GM23338 (cell line): ENCODE measurements around the gene TLR9. TPM values are rescaled to one million over a fixed set of nuclear protein-coding genes. Genes with fewer than 3 reads are reported as not detected.

ENCODE experiments used
- ATAC-seq: fragments of 200-7000 bp; cut with Tn5 transposase; 3 replicates; pipeline ENCODE4 v1.9.1; 2020
- DNase-seq: peaks from one replicate; pipeline ENCODE4 v3.0.0-alpha.2; 2015; ENCODE audit warnings: low spot score
- H2AFZ ChIP-seq: fragments of 200-600 bp; sonication (generic); 2 replicates; pipeline ENCODE4 v1.8.0; 2016; ENCODE audit warnings: antibody characterized with exemption, mild to moderate bottlenecking, moderate library complexity
- H3F3A ChIP-seq: fragments of 200-600 bp; sonication (generic); replicated peaks from 2 replicates; pipeline ENCODE4 v1.8.0; 2017; ENCODE audit warnings: antibody characterized with exemption, mixed run types, low read depth
- H3K27ac ChIP-seq: fragments of 200-600 bp; sonication (generic); 2 replicates; pipeline ENCODE4 v1.6.1; 2016; ENCODE audit warnings: low read depth
- H3K27me3 ChIP-seq: fragments of 200-600 bp; sonication (generic); 2 replicates; pipeline ENCODE4 v1.8.0; 2016; ENCODE audit warnings: mild to moderate bottlenecking, mixed run types, moderate library complexity; ENCODE audit not compliant: insufficient read depth
- H3K36me3 ChIP-seq: fragments of 200-600 bp; sonication (generic); 2 replicates; pipeline ENCODE4 v1.8.0; 2016; ENCODE audit warnings: mild to moderate bottlenecking; ENCODE audit not compliant: insufficient read depth
- H3K4me1 ChIP-seq: fragments of 200-600 bp; sonication (generic); 2 replicates; pipeline ENCODE4 v1.8.0; 2016; ENCODE audit warnings: mild to moderate bottlenecking, moderate library complexity; ENCODE audit not compliant: insufficient read depth
- H3K4me2 ChIP-seq: fragments of 200-600 bp; sonication (generic); 2 replicates; pipeline ENCODE4 v1.7.1; 2017; ENCODE audit warnings: mixed run types
- H3K4me3 ChIP-seq: fragments of 200-600 bp; sonication (generic); 2 replicates; pipeline ENCODE4 v1.6.1; 2016; ENCODE audit warnings: mixed run types
- H3K79me2 ChIP-seq: fragments of 200-600 bp; sonication (generic); replicated peaks from 2 replicates; pipeline ENCODE4 v1.8.0; 2017; ENCODE audit warnings: mild to moderate bottlenecking; ENCODE audit not compliant: insufficient read depth
- H3K9me2 ChIP-seq: fragments of 200-600 bp; sonication (generic); 2 replicates; pipeline ENCODE4 v1.8.0; 2017; ENCODE audit not compliant: insufficient read depth
- H4K20me1 ChIP-seq: fragments of 200-600 bp; sonication (generic); replicated peaks from 2 replicates; pipeline ENCODE4 v1.8.0; 2017; ENCODE audit warnings: mild to moderate bottlenecking; ENCODE audit not compliant: insufficient read depth
- H3K27ac Mint-ChIP-seq: 2 replicates; pipeline ENCODE4 v1.8.0; 2020; ENCODE audit warnings: inconsistent platforms, mild to moderate bottlenecking, moderate library complexity, mixed read lengths
- H3K27me3 Mint-ChIP-seq: 3 replicates; pipeline ENCODE4 v1.8.0; 2022; ENCODE audit warnings: low read depth, mild to moderate bottlenecking, moderate library complexity, mixed read lengths, inconsistent platforms; ENCODE audit not compliant: insufficient read depth, poor library complexity
- H3K36me3 Mint-ChIP-seq: 3 replicates; pipeline ENCODE4 v1.8.0; 2021; ENCODE audit warnings: low read depth, mild to moderate bottlenecking, inconsistent platforms, moderate library complexity, mixed read lengths
- H3K4me1 Mint-ChIP-seq: 3 replicates; pipeline ENCODE4 v1.8.0; 2020; ENCODE audit warnings: mild to moderate bottlenecking, inconsistent platforms, mixed read lengths
- H3K4me3 Mint-ChIP-seq: 3 replicates; pipeline ENCODE4 v1.8.0; 2021; ENCODE audit warnings: moderate library complexity, mild to moderate bottlenecking, inconsistent platforms, mixed read lengths
- H3K9me3 Mint-ChIP-seq: 3 replicates; pipeline ENCODE4 v1.8.0; 2020; ENCODE audit warnings: moderate library complexity, mild to moderate bottlenecking, inconsistent platforms, mixed read lengths
- CREB1 ChIP-seq: fragments of 250-450 bp; sonication (Bioruptor Pico); IDR thresholded peaks from 2 replicates; pipeline ENCODE4 v1.5.0; 2020; ENCODE audit warnings: low read depth, mild to moderate bottlenecking, moderate library complexity
- ETS1 ChIP-seq: IDR thresholded peaks from 2 replicates; pipeline ENCODE4 v1.6.1; 2016; ENCODE audit warnings: antibody characterized with exemption
- EZH2 ChIP-seq: fragments of 200-600 bp; sonication (generic); IDR thresholded peaks from one replicate; pipeline ENCODE4 v1.8.0; 2017; ENCODE audit warnings: antibody characterized with exemption, mild to moderate bottlenecking, low read depth; ENCODE audit not compliant: unreplicated experiment
- EZH2phosphoT487 ChIP-seq: fragments of 200-600 bp; sonication (generic); IDR thresholded peaks from one replicate; pipeline ENCODE4 v1.8.1; 2018; ENCODE audit warnings: antibody characterized with exemption; ENCODE audit not compliant: unreplicated experiment
- JUNB ChIP-seq: IDR thresholded peaks from one replicate; pipeline ENCODE4 v1.6.1; 2016; ENCODE audit warnings: antibody characterized with exemption; ENCODE audit not compliant: unreplicated experiment
- NANOG ChIP-seq: IDR thresholded peaks from 2 replicates; pipeline ENCODE4 v1.6.1; 2016; ENCODE audit warnings: antibody characterized with exemption, borderline replicate concordance
- POLR2AphosphoS5 ChIP-seq: IDR thresholded peaks from 2 replicates; pipeline ENCODE4 v1.6.1; 2016; ENCODE audit warnings: antibody characterized with exemption, low read depth
- STAT1 ChIP-seq: IDR thresholded peaks from one replicate; pipeline ENCODE4 v1.6.1; 2016; ENCODE audit warnings: antibody characterized with exemption; ENCODE audit not compliant: unreplicated experiment
- ZNF114 ChIP-seq: fragments of 250-450 bp; sonication (Bioruptor Pico); IDR thresholded peaks from 2 replicates; pipeline ENCODE4 v1.5.0; 2020; ENCODE audit warnings: mild to moderate bottlenecking, moderate library complexity
- ZNF331 ChIP-seq: fragments of 250-450 bp; sonication (Bioruptor Pico); IDR thresholded peaks from 2 replicates; pipeline ENCODE4 v1.5.0; 2020; ENCODE audit warnings: low read depth, mild to moderate bottlenecking, moderate library complexity
- polyA plus RNA-seq: library from polyadenylated mRNA; unstranded; fragments of >200 nt; fragmentation: Nextera tagmentation; extraction: Ambion mirVana; gene quantifications from 2 replicates; pipeline ENCODE4 v1.2.1, GENCODE V29; 2016
- total RNA-seq: library from RNA; depleted of rRNA; stranded (reverse); fragments of >200 nt; shearing (Covaris generic); gene quantifications from 2 replicates; pipeline ENCODE4 v1.2.3, GENCODE V29; 2014
- TF ChIP-seq, protein P1 (sequence below), 2 experiments: fragments of 200-600 bp in 1 of 2; sonication (generic) in 1 of 2; conservative IDR thresholded peaks; 2 replicates each; pipeline versions ENCODE4 v1.5.1 to v1.6.1; 2016 to 2017; ENCODE audit warnings: antibody characterized with exemption in 2 of 2, low read depth in 2 of 2, mild to moderate bottlenecking in 2 of 2, moderate library complexity in 1 of 2
- TF ChIP-seq, protein P2 (sequence below): IDR thresholded peaks from one replicate; pipeline ENCODE4 v1.6.1; 2018; ENCODE audit warnings: antibody characterized with exemption; ENCODE audit not compliant: unreplicated experiment
- TF ChIP-seq, protein P3 (sequence below): fragments of 250-450 bp; sonication (Bioruptor Pico); IDR thresholded peaks from 2 replicates; pipeline ENCODE4 v1.5.0; 2020; ENCODE audit warnings: mild to moderate bottlenecking, moderate library complexity

Gene TLR9
- total and polyA plus RNA-seq, 2 experiments from 2014 or later = not detected

- Histone ChIP-seq H3K4me2 (no peak overlapping the region), H3F3A (no peaks in the 10 kb centered on the region), H4K20me1 (no peaks in the 10 kb centered on the region), H3K27me3 (no peaks in the 10 kb centered on the region), H3K79me2 (no peaks in the 10 kb centered on the region), H2AFZ (no peak overlapping the region), H3K27ac (no peak overlapping the region), H3K36me3 (no peaks in the 10 kb centered on the region), H3K4me3 (no peak overlapping the region), H3K9me2 (no peaks in the 10 kb centered on the region), H3K4me1 (peaks cover 3% of the 10 kb centered on the region)
- TF ChIP-seq EZH2phosphoT487 = no peak
- TF ChIP-seq ZNF114 (CRISPR knock-in tag) = no peak
- TF ChIP-seq EZH2 = no peak
- TF ChIP-seq POLR2AphosphoS5 = no peak
- no peak for TF ChIP-seq NANOG
- TF ChIP-seq, protein P1, sequence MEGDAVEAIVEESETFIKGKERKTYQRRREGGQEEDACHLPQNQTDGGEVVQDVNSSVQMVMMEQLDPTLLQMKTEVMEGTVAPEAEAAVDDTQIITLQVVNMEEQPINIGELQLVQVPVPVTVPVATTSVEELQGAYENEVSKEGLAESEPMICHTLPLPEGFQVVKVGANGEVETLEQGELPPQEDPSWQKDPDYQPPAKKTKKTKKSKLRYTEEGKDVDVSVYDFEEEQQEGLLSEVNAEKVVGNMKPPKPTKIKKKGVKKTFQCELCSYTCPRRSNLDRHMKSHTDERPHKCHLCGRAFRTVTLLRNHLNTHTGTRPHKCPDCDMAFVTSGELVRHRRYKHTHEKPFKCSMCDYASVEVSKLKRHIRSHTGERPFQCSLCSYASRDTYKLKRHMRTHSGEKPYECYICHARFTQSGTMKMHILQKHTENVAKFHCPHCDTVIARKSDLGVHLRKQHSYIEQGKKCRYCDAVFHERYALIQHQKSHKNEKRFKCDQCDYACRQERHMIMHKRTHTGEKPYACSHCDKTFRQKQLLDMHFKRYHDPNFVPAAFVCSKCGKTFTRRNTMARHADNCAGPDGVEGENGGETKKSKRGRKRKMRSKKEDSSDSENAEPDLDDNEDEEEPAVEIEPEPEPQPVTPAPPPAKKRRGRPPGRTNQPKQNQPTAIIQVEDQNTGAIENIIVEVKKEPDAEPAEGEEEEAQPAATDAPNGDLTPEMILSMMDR (conservative IDR thresholded peaks at IDR 0.05; ENCODE audit: low read depth in 2 of 2) = no peak; a peak in 1 of 4 replicates
- TF ChIP-seq STAT1 = no peak
- TF ChIP-seq, protein P2, sequence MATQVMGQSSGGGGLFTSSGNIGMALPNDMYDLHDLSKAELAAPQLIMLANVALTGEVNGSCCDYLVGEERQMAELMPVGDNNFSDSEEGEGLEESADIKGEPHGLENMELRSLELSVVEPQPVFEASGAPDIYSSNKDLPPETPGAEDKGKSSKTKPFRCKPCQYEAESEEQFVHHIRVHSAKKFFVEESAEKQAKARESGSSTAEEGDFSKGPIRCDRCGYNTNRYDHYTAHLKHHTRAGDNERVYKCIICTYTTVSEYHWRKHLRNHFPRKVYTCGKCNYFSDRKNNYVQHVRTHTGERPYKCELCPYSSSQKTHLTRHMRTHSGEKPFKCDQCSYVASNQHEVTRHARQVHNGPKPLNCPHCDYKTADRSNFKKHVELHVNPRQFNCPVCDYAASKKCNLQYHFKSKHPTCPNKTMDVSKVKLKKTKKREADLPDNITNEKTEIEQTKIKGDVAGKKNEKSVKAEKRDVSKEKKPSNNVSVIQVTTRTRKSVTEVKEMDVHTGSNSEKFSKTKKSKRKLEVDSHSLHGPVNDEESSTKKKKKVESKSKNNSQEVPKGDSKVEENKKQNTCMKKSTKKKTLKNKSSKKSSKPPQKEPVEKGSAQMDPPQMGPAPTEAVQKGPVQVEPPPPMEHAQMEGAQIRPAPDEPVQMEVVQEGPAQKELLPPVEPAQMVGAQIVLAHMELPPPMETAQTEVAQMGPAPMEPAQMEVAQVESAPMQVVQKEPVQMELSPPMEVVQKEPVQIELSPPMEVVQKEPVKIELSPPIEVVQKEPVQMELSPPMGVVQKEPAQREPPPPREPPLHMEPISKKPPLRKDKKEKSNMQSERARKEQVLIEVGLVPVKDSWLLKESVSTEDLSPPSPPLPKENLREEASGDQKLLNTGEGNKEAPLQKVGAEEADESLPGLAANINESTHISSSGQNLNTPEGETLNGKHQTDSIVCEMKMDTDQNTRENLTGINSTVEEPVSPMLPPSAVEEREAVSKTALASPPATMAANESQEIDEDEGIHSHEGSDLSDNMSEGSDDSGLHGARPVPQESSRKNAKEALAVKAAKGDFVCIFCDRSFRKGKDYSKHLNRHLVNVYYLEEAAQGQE = no peak
- TF ChIP-seq ETS1 = no peak
- TF ChIP-seq JUNB = no peak
- no peak for TF ChIP-seq CREB1
- TF ChIP-seq, protein P3, sequence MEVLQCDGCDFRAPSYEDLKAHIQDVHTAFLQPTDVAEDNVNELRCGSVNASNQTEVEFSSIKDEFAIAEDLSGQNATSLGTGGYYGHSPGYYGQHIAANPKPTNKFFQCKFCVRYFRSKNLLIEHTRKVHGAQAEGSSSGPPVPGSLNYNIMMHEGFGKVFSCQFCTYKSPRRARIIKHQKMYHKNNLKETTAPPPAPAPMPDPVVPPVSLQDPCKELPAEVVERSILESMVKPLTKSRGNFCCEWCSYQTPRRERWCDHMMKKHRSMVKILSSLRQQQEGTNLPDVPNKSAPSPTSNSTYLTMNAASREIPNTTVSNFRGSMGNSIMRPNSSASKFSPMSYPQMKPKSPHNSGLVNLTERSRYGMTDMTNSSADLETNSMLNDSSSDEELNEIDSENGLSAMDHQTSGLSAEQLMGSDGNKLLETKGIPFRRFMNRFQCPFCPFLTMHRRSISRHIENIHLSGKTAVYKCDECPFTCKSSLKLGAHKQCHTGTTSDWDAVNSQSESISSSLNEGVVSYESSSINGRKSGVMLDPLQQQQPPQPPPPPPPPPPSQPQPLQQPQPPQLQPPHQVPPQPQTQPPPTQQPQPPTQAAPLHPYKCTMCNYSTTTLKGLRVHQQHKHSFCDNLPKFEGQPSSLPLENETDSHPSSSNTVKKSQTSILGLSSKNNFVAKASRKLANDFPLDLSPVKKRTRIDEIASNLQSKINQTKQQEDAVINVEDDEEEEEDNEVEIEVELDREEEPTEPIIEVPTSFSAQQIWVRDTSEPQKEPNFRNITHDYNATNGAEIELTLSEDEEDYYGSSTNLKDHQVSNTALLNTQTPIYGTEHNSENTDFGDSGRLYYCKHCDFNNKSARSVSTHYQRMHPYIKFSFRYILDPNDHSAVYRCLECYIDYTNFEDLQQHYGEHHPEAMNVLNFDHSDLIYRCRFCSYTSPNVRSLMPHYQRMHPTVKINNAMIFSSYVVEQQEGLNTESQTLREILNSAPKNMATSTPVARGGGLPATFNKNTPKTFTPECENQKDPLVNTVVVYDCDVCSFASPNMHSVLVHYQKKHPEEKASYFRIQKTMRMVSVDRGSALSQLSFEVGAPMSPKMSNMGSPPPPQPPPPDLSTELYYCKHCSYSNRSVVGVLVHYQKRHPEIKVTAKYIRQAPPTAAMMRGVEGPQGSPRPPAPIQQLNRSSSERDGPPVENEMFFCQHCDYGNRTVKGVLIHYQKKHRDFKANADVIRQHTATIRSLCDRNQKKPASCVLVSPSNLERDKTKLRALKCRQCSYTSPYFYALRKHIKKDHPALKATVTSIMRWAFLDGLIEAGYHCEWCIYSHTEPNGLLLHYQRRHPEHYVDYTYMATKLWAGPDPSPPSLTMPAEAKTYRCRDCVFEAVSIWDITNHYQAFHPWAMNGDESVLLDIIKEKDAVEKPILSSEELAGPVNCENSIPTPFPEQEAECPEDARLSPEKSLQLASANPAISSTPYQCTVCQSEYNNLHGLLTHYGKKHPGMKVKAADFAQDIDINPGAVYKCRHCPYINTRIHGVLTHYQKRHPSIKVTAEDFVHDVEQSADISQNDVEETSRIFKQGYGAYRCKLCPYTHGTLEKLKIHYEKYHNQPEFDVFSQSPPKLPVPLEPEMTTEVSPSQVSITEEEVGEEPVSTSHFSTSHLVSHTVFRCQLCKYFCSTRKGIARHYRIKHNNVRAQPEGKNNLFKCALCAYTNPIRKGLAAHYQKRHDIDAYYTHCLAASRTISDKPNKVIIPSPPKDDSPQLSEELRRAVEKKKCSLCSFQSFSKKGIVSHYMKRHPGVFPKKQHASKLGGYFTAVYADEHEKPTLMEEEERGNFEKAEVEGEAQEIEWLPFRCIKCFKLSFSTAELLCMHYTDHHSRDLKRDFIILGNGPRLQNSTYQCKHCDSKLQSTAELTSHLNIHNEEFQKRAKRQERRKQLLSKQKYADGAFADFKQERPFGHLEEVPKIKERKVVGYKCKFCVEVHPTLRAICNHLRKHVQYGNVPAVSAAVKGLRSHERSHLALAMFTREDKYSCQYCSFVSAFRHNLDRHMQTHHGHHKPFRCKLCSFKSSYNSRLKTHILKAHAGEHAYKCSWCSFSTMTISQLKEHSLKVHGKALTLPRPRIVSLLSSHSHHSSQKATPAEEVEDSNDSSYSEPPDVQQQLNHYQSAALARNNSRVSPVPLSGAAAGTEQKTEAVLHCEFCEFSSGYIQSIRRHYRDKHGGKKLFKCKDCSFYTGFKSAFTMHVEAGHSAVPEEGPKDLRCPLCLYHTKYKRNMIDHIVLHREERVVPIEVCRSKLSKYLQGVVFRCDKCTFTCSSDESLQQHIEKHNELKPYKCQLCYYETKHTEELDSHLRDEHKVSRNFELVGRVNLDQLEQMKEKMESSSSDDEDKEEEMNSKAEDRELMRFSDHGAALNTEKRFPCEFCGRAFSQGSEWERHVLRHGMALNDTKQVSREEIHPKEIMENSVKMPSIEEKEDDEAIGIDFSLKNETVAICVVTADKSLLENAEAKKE (CRISPR knock-in tag) = no peak
- TF ChIP-seq ZNF331 (CRISPR knock-in tag) = no peak
- Mint-ChIP-seq H3K27ac (no peak overlapping the region), H3K4me1 (peaks cover 11% of the 10 kb centered on the region; the same call in 2 of the 3 replicates), H3K36me3 (no peaks in the 10 kb centered on the region), H3K9me3 (no peaks in the 10 kb centered on the region), H3K27me3 (peaks cover 13% of the 10 kb centered on the region), H3K4me3 (no peak overlapping the region)
- ATAC-seq = no peak
- no peak for DNase-seq
Observed at GRCh38 chr3:52221141-52221562, 4.3 kb downstream of the TLR9 start.
